GM12878 (cell line): ENCODE measurements around the gene CAMK2A.

Experiments
- BCL3 ChIP-seq: IDR thresholded peaks from 2 replicates; pipeline ENCODE4 v1.6.1; 2011; ENCODE audit warnings: borderline replicate concordance, low read depth, mild to moderate bottlenecking, moderate library complexity, low read length; ENCODE audit not compliant: insufficient read depth, poor library complexity, severe bottlenecking
- CEBPB ChIP-seq, 2 experiments: fragments of 150-350 bp in 1 of 2; IDR thresholded peaks; 2 replicates each; pipeline ENCODE4 v1.6.1; 2012 to 2014; ENCODE audit warnings: low read depth in 2 of 2, low read length in 2 of 2, borderline replicate concordance in 1 of 2, inconsistent platforms in 1 of 2
- CTCF ChIP-seq, 3 experiments: IDR thresholded peaks in 2 of 3; conservative IDR thresholded peaks in 1 of 3; 2 replicates each; pipeline ENCODE4 v1.5.1; 2011; ENCODE audit warnings: low read depth in 3 of 3, low read length in 3 of 3, mild to moderate bottlenecking in 3 of 3, control low read depth in 2 of 3, moderate library complexity in 2 of 3, inconsistent platforms in 1 of 3, mixed read lengths in 1 of 3; ENCODE audit not compliant: control insufficient read depth in 2 of 3, insufficient read depth in 1 of 3; ENCODE audit errors: extremely low read depth in 1 of 3
- HDAC2 ChIP-seq: fragments of 200-600 bp; sonication (generic); IDR thresholded peaks from 2 replicates; pipeline ENCODE4 v1.6.1; 2017
- KDM1A ChIP-seq: fragments of 200-600 bp; sonication (generic); IDR thresholded peaks from 2 replicates; pipeline ENCODE4 v1.6.1; 2016; ENCODE audit warnings: borderline replicate concordance
- MXI1 ChIP-seq: fragments of 150-350 bp; IDR thresholded peaks from 2 replicates; pipeline ENCODE4 v1.6.1; 2011; ENCODE audit warnings: low read depth, mild to moderate bottlenecking, inconsistent platforms, low read length, improper control_type of control experiment
- NFYB ChIP-seq: IDR thresholded peaks from 2 replicates; pipeline ENCODE4 v1.6.1; 2011; ENCODE audit warnings: low read depth, mild to moderate bottlenecking, low read length, improper control_type of control experiment, moderate library complexity; ENCODE audit not compliant: insufficient read depth
- POLR2A ChIP-seq: IDR thresholded peaks from 2 replicates; pipeline ENCODE4 v1.6.1; 2011; ENCODE audit warnings: low read depth, mild to moderate bottlenecking, low read length
- SMARCA5 ChIP-seq: fragments of 450-650 bp; IDR thresholded peaks from 2 replicates; pipeline ENCODE4 v1.6.1; 2017; ENCODE audit warnings: mild to moderate bottlenecking
- SUZ12 ChIP-seq: fragments of 200-600 bp; sonication (generic); IDR thresholded peaks from one replicate; pipeline ENCODE4 v1.6.1; 2018; ENCODE audit warnings: antibody characterized with exemption, mild to moderate bottlenecking; ENCODE audit not compliant: unreplicated experiment
- ZBTB33 ChIP-seq: fragments of 450-650 bp; IDR thresholded peaks from 2 replicates; pipeline ENCODE4 v1.6.1; 2017; ENCODE audit warnings: mild to moderate bottlenecking
- TF ChIP-seq, protein P1 (sequence below): fragments of 450-650 bp; IDR thresholded peaks from 2 replicates; pipeline ENCODE4 v1.6.1; 2016; ENCODE audit warnings: mild to moderate bottlenecking, moderate library complexity, borderline replicate concordance

- no peak for TF ChIP-seq NFYB
- no peak for TF ChIP-seq SUZ12
- TF ChIP-seq KDM1A, result no peak
- no peak for TF ChIP-seq HDAC2
- TF ChIP-seq SMARCA5, result no peak
- no peak for TF ChIP-seq CEBPB (IDR thresholded peaks at IDR 0.05; ENCODE audit: borderline replicate concordance in 1 of 2, low read depth in 2 of 2, low read length in 2 of 2)
- TF ChIP-seq CTCF (IDR thresholded peaks at IDR 0.05 in 2 of 3, conservative IDR thresholded peaks at IDR 0.05 in 1 of 3; ENCODE audit: control insufficient read depth in 2 of 3, extremely low read depth in 1 of 3, insufficient read depth in 1 of 3, low read depth in 3 of 3, low read length in 3 of 3), result no peak
- no peak for TF ChIP-seq POLR2A
- TF ChIP-seq, protein P1, sequence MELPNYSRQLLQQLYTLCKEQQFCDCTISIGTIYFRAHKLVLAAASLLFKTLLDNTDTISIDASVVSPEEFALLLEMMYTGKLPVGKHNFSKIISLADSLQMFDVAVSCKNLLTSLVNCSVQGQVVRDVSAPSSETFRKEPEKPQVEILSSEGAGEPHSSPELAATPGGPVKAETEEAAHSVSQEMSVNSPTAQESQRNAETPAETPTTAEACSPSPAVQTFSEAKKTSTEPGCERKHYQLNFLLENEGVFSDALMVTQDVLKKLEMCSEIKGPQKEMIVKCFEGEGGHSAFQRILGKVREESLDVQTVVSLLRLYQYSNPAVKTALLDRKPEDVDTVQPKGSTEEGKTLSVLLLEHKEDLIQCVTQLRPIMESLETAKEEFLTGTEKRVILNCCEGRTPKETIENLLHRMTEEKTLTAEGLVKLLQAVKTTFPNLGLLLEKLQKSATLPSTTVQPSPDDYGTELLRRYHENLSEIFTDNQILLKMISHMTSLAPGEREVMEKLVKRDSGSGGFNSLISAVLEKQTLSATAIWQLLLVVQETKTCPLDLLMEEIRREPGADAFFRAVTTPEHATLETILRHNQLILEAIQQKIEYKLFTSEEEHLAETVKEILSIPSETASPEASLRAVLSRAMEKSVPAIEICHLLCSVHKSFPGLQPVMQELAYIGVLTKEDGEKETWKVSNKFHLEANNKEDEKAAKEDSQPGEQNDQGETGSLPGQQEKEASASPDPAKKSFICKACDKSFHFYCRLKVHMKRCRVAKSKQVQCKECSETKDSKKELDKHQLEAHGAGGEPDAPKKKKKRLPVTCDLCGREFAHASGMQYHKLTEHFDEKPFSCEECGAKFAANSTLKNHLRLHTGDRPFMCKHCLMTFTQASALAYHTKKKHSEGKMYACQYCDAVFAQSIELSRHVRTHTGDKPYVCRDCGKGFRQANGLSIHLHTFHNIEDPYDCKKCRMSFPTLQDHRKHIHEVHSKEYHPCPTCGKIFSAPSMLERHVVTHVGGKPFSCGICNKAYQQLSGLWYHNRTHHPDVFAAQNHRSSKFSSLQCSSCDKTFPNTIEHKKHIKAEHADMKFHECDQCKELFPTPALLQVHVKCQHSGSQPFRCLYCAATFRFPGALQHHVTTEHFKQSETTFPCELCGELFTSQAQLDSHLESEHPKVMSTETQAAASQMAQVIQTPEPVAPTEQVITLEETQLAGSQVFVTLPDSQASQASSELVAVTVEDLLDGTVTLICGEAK, result no peak
- TF ChIP-seq BCL3, result no peak
- no peak for TF ChIP-seq ZBTB33
- no peak for TF ChIP-seq MXI1
Measured at GRCh38 chr5:150248946-150249345, 40.6 kb downstream of the CAMK2A start.
